LNCAP (cell line): Measurements from ENCODE around the gene DGKG.

Source experiments
- CTCF ChIP-seq: fragments of 450-650 bp; IDR thresholded peaks from 2 replicates; pipeline ENCODE4 v1.5.1; 2017; ENCODE audit warnings: mild to moderate bottlenecking

The DGKG gene

DNA sequence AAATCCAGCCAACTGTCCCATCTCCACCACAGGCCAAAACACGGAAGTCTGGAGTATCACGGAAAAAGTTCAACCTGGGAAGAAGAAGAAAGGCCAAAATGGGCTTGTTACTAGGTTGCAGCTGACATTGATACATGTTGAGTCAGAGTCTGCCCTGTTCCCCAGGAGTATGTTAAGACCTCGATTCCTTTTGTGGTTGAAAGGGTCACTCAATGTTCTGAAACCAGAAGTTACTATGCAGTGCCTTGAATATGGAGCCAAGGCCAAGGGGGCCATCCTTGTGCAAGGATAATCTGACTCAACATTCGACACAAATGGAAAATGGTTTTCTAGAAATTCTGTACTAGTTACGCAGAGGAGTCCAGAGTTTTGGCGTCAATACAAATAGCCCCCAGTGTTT lies 104.2 kb downstream of the DGKG start:
- TF ChIP-seq CTCF: no peak

DNA sequence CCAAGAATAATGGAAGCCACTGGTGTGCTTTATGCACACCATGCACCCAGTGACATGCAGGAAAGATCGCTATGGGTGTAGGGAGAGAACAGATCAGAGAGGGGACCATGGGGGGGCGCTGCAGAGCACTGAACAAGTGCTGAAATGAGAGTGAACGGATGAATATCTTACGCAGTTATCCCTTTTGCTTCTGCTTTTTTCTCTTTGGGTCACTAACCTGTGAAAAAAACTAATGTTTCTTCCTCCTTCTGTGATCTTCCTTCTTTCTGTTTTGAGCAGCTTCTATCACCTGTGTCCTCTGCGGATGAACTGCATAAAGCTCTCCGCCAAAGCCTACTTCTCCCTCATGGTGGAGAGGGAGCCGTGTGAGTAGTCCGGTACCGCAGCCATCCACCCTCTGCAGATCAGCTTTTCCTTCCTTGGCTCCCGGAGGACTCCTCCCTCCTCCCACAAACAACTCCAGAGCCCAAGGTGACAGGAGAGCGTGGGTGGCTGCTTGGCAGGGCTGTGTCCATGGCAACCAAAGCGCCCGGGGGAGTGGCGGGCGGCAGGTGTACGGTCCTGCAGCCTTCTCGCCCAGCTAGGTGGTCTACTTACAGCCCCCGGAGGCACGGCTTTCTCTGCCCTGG lies 106.2 kb downstream of the DGKG start:
- peak; percentile 34; the same call in 1 of the 2 replicates for TF ChIP-seq CTCF

GRCh38 chr3:186254676-186255650 lies 107.1 kb downstream of the DGKG start:
- TF ChIP-seq CTCF: no peak

DNA sequence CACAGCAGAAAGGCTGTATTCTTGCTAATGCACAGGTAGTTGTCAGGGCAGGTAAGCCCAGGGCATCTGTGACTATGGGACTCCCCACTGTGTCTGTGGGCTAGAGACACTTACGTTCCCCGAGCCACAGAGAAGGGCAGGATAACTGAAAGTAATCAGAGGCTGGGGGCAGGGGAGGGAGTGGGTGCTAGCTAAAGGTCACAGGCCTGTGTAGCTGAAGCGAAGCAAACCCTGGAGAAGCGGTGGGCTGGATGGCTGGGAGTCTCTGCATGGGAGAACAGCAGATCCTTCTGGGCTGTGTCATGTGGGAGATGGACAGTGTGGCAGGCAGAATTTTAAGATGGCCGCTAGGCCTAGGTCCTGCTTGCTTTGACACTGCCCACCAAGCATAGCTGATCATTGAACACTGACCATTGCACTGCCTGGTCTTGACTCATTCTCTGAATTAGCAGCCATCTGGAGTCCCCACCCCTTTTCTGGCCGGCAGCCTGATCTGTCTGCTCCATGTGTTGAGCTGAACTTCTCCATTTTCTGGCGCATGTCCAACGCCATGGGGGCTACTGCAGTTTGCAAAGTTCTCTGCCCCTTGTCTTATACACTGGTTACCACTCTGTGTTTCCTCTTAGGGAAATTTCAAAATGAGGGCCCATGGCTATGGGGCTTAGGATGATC lies 110.0 kb downstream of the DGKG start:
- no peak for TF ChIP-seq CTCF

- TF ChIP-seq CTCF: no peak
Measured at GRCh38 chr3:186248850-186249249, 113.2 kb downstream of the DGKG start.

DNA sequence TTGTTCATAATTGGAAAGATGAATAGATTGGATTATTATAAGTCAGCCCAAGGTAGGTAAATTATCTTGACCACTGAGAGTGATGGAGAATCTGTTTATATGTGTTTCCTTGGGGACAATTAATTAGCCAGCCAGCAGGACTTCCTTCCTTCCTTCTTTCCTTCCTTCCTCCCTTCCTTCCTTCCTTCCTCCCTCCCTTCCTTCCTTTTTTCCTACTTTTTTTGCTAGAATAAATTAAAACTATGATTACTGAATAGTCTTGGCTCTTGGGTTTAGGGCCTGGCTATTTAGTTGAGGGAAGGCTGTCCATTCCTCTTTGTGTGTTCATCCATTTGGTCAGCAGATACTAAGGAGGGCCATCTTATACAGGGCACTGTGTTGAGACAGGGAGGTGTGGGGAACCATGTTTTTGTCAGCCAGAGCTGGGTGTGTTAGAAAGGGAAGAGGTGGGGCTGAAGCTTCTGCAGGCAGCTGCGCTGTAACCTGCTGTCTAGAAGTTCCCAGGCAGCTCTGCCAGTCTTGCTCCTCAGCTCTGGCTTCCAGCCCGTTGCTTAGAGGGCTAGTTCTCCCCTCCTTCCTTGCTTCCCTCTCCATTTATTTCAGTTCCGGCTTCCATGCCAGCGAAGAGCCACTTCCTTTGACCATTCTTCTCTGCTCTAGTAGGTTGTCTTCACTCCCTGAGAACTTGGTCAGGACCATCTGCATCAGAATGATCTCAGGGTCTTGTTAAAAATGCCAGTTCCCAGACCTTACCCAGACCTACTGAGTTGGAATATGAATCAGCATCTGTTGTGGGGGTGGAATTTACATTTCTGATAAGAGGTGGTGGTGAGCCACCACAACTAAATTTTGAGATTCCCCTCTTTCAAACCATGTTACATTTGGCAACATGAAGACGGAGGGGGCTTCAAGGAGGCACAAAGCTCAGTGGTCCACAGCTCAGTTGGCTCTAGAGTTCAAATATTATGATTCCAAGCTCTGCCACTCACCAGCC lies 113.9 kb downstream of the DGKG start:
- no peak for TF ChIP-seq CTCF
